OCI-LY3 (cell line): ENCODE results near the gene TMEM247.

Experiments
- H2AFZ ChIP-seq: fragments of 200-600, 300-600 bp; shearing (Covaris generic); 2 replicates; pipeline ENCODE4 v1.6.0; 2014; ENCODE audit warnings: antibody characterized with exemption, low read depth, low read length
- H3K27ac ChIP-seq: fragments of 200-600, 300-600 bp; sonication (generic); 2 replicates; pipeline ENCODE4 v1.5.1; 2014; ENCODE audit warnings: mild to moderate bottlenecking, low read length, moderate library complexity, mixed read lengths
- H3K27me3 ChIP-seq: fragments of 200-600, 300-600 bp; sonication (generic); 2 replicates; pipeline ENCODE4 v1.6.1; 2014; ENCODE audit warnings: low read depth, low read length, mixed read lengths
- H3K36me3 ChIP-seq: fragments of 200-600, 300-600 bp; sonication (generic); replicated peaks from 2 replicates; pipeline ENCODE3; 2014; ENCODE audit warnings: low read depth, low read length, mixed read lengths
- H3K4me1 ChIP-seq: fragments of 300-600, 200-600 bp; sonication (generic); 2 replicates; pipeline ENCODE4 v1.6.1; 2014; ENCODE audit warnings: low read length, mixed read lengths
- H3K4me2 ChIP-seq: fragments of 200-600, 300-600 bp; sonication (generic); 2 replicates; pipeline ENCODE4 v1.6.1; 2014; ENCODE audit warnings: low read length, mixed read lengths
- H3K4me3 ChIP-seq: fragments of 300-600, 200-600 bp; sonication (generic); 2 replicates; pipeline ENCODE4 v1.5.1; 2014; ENCODE audit warnings: antibody characterized with exemption, mild to moderate bottlenecking, low read length, moderate library complexity
- H3K79me2 ChIP-seq: fragments of 300-600, 200-600 bp; shearing (Covaris generic); 2 replicates; pipeline ENCODE4 v1.6.1; 2014; ENCODE audit warnings: mild to moderate bottlenecking, low read length, mixed read lengths
- H3K9ac ChIP-seq: fragments of 300-600, 200-600 bp; shearing (Covaris generic); 2 replicates; pipeline ENCODE4 v1.6.0; 2014; ENCODE audit warnings: mild to moderate bottlenecking, low read length, moderate library complexity
- H3K9me3 ChIP-seq: fragments of 200-600, 300-600 bp; shearing (Covaris generic); 2 replicates; pipeline ENCODE4 v1.6.1; 2014; ENCODE audit warnings: low read length, mixed read lengths; ENCODE audit not compliant: insufficient read depth
- H4K20me1 ChIP-seq: fragments of 200-600, 300-600 bp; sonication (generic); 2 replicates; pipeline ENCODE4 v1.6.1; 2016; ENCODE audit warnings: low read length, mixed read lengths; ENCODE audit not compliant: insufficient read depth
- EZH2phosphoT487 ChIP-seq: fragments of 200-600 bp; shearing (Covaris generic); IDR thresholded peaks from 2 replicates; pipeline ENCODE4 v1.6.1; 2018; ENCODE audit warnings: antibody characterized with exemption, mixed run types, low read depth
- TF ChIP-seq, protein P1 (sequence below): fragments of 200-600, 300-600 bp; sonication (generic); IDR thresholded peaks from 2 replicates; pipeline ENCODE4 v1.5.1; 2014; ENCODE audit warnings: antibody characterized with exemption, low read length, low read depth

Gene TMEM247

DNA sequence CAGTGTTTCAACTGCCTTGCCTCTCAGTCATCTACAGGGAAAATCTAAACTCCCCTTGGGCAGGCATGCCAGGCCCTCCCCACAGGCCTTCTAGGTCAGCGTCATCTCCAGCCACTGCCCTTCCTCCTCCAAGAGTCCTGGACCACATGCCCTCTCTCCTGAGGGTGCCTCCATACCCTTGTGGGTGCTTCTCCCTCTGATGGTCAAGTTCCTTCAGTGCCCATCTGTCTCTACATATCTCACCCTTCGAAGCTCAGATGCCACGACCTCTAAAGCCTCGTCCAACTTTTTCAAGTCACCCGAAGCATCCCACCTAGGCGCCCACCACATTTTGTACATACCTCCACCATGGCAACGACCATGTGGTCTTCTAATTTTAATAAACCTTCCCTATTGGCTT, 22.6 kb upstream of the TMEM247 start:
- no peak overlapping the region for H2AFZ ChIP-seq
- H4K20me1 ChIP-seq = no peaks in the 10 kb centered on the region
- H3K4me1 ChIP-seq = peaks cover 14% of the 10 kb centered on the region
- no peaks in the 10 kb centered on the region for H3K27me3 ChIP-seq
- H3K4me2 ChIP-seq = no peak overlapping the region
- H3K4me3 ChIP-seq = no peak overlapping the region
- no peak for TF ChIP-seq EZH2phosphoT487
- TF ChIP-seq, protein P1, sequence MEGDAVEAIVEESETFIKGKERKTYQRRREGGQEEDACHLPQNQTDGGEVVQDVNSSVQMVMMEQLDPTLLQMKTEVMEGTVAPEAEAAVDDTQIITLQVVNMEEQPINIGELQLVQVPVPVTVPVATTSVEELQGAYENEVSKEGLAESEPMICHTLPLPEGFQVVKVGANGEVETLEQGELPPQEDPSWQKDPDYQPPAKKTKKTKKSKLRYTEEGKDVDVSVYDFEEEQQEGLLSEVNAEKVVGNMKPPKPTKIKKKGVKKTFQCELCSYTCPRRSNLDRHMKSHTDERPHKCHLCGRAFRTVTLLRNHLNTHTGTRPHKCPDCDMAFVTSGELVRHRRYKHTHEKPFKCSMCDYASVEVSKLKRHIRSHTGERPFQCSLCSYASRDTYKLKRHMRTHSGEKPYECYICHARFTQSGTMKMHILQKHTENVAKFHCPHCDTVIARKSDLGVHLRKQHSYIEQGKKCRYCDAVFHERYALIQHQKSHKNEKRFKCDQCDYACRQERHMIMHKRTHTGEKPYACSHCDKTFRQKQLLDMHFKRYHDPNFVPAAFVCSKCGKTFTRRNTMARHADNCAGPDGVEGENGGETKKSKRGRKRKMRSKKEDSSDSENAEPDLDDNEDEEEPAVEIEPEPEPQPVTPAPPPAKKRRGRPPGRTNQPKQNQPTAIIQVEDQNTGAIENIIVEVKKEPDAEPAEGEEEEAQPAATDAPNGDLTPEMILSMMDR = no peak
- H3K9ac ChIP-seq = no peak overlapping the region
- H3K79me2 ChIP-seq = no peaks in the 10 kb centered on the region
- H3K36me3 ChIP-seq = no peaks in the 10 kb centered on the region
- H3K27ac ChIP-seq = no peak overlapping the region
- no peaks in the 10 kb centered on the region for H3K9me3 ChIP-seq

DNA sequence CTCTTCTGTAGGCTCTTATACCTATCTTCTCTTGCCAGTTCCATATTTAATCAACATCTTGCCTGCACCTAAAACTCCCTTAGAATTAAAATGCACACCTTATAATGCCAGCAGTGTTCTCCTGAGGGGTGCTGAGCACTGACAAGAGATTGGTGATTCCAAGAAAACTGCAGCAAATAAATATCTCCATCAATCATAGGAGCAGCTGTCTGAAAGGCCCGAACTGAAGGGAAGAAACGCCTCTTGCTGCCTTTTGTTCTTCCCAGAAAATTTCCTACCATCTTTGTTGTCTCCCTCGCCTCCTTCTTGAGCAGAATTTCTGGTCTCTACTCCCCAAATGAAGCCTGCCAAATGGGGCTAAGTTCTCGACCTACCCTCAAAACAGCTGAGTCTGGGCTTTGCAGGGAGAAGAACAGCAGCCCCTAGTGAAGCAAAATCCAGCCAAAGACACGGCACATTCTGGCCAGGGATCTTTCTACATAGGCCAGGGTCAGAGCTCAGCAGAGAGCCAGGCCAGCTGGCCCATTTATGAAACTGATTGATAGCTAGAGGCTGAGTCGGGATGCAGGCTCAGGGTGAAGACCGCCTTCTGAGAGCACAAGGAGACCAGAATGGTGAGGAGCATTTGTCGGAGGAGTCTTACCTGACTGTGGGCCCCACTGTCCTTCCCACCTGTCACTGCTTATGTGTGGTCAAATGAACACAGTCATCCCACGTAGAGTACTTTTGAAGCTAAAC, 20.4 kb upstream of the TMEM247 start:
- no peak overlapping the region for H2AFZ ChIP-seq
- no peaks in the 10 kb centered on the region for H3K79me2 ChIP-seq
- no peaks in the 10 kb centered on the region for H3K36me3 ChIP-seq
- H3K27me3 ChIP-seq = no peaks in the 10 kb centered on the region
- no peak overlapping the region for H3K4me3 ChIP-seq
- no peaks in the 10 kb centered on the region for H3K9me3 ChIP-seq
- H3K4me2 ChIP-seq = no peak overlapping the region
- no peaks in the 10 kb centered on the region for H4K20me1 ChIP-seq
- no peak for TF ChIP-seq EZH2phosphoT487
- TF ChIP-seq, protein P1 = no peak
- no peak overlapping the region for H3K9ac ChIP-seq
- no peak overlapping the region for H3K27ac ChIP-seq
- H3K4me1 ChIP-seq = peaks cover 27% of the 10 kb centered on the region

- TF ChIP-seq, protein P1 = no peak
- TF ChIP-seq EZH2phosphoT487 = no peak
Observed at GRCh38 chr2:46459694-46460093, 19.7 kb upstream of the TMEM247 start.

GRCh38 chr2:46460241-46460921, 19.0 kb upstream of the TMEM247 start:
- Histone ChIP-seq H3K9ac (no peak overlapping the region), H3K27me3 (no peaks in the 10 kb centered on the region), H3K79me2 (no peaks in the 10 kb centered on the region), H2AFZ (no peak overlapping the region), H3K27ac (no peak overlapping the region), H4K20me1 (no peaks in the 10 kb centered on the region), H3K36me3 (no peaks in the 10 kb centered on the region), H3K4me1 (peaks cover 33% of the 10 kb centered on the region), H3K9me3 (no peaks in the 10 kb centered on the region), H3K4me2 (0 out of 2 replicates have a peak overlapping the region, but pooled peaks have one; percentile 83), H3K4me3 (no peak overlapping the region)
- TF ChIP-seq, protein P1 = no peak
- no peak for TF ChIP-seq EZH2phosphoT487

More at GRCh38 chr2:46459694-46460093, 19.7 kb upstream of the TMEM247 start:
- H2AFZ ChIP-seq = no peak overlapping the region
- no peaks in the 10 kb centered on the region for H3K36me3 ChIP-seq
- H3K4me1 ChIP-seq = peaks cover 33% of the 10 kb centered on the region
- H3K4me3 ChIP-seq = no peak overlapping the region
- no peak overlapping the region for H3K9ac ChIP-seq
- H3K9me3 ChIP-seq = no peaks in the 10 kb centered on the region
- H3K27ac ChIP-seq = no peak overlapping the region
- no peak overlapping the region for H3K4me2 ChIP-seq
- H3K27me3 ChIP-seq = no peaks in the 10 kb centered on the region
- no peaks in the 10 kb centered on the region for H3K79me2 ChIP-seq
- no peaks in the 10 kb centered on the region for H4K20me1 ChIP-seq
